GM12891 (cell line): ENCODE data around the gene POU2F1.

ENCODE experiments used
- PAX5 ChIP-seq: IDR thresholded peaks from 2 replicates; pipeline ENCODE4 v1.6.1; 2011; ENCODE audit warnings: low read length, moderate library complexity, mild to moderate bottlenecking; ENCODE audit not compliant: insufficient read depth, severe bottlenecking
- POLR2A ChIP-seq: IDR thresholded peaks from 2 replicates; pipeline ENCODE4 v1.6.1; 2011; ENCODE audit warnings: low read depth, low read length, control low read depth
- POLR2AphosphoS5 ChIP-seq: IDR thresholded peaks from 2 replicates; pipeline ENCODE4 v1.6.1; 2011; ENCODE audit warnings: low read depth, low read length, control low read depth
- TAF1 ChIP-seq: IDR thresholded peaks from 2 replicates; pipeline ENCODE4 v1.6.1; 2011; ENCODE audit warnings: low read depth, low read length, control low read depth

- TF ChIP-seq POLR2A: no peak
- TF ChIP-seq PAX5: no peak
- no peak for TF ChIP-seq TAF1
- no peak for TF ChIP-seq POLR2AphosphoS5
Observed at GRCh38 chr1:167452483-167452882, 231.8 kb downstream of the POU2F1 start.
